ENCODE results near the gene RETN. TPM values are rescaled to one million over a fixed set of nuclear protein-coding genes. Genes with fewer than 3 reads are reported as not detected.
A peak's percentile ranks its signal among the peaks of the same experiment; 100 is the strongest.

The RETN gene
- total RNA-seq, 1 experiment from 2014 or later = not detected

GRCh38 chr19:7625763-7626372 lies 43.0 kb upstream of the RETN start:
- Histone ChIP-seq H3K9me3 (ENCODE audit: low read depth, low read length, poor library complexity, severe bottlenecking) (no peaks in the 10 kb centered on the region), H3K4me1 (ENCODE audit: insufficient read depth, low read length, poor library complexity, severe bottlenecking) (peaks cover 12% of the 10 kb centered on the region), H3K27ac (ENCODE audit: low read depth, low read length, poor library complexity, severe bottlenecking) (no peak overlapping the region), H3K4me3 (ENCODE audit: low read depth, low read length, poor library complexity, severe bottlenecking) (no peak overlapping the region), H3K27me3 (replicated peaks; ENCODE audit: insufficient read depth, low read depth, low read length, poor library complexity) (no peaks in the 10 kb centered on the region), H3K36me3 (ENCODE audit: insufficient read depth, low read length, poor library complexity, severe bottlenecking) (peaks cover 26% of the 10 kb centered on the region)
- ChIA-PET POLR2A (ENCODE audit: low non-redundant PET) (no interaction called here), CTCF (no interaction called here)
- no peak for DNase-seq (ENCODE audit: low spot score)
- BruUV-seq (replicated peaks) = no TSS peak
- intact Hi-C loops (cut with micrococcal nuclease; ENCODE audit: unreplicated experiment) = no loop called here
- no peak for TF ChIP-seq CTCF (conservative IDR thresholded peaks at IDR 0.05; ENCODE audit: low read depth, low read length)
- no peak for TF ChIP-seq EZH2 (IDR thresholded peaks at IDR 0.05; ENCODE audit: borderline replicate concordance, low read depth, low read length, poor library complexity, severe bottlenecking)

GRCh38 chr19:7627166-7627565 lies 41.7 kb upstream of the RETN start:
- no peak for DNase-seq (ENCODE audit: low spot score)
- Histone ChIP-seq H3K27ac (ENCODE audit: low read depth, low read length, poor library complexity, severe bottlenecking) (no peak overlapping the region), H3K4me1 (ENCODE audit: insufficient read depth, low read length, poor library complexity, severe bottlenecking) (peaks cover 12% of the 10 kb centered on the region), H3K9me3 (ENCODE audit: low read depth, low read length, poor library complexity, severe bottlenecking) (no peaks in the 10 kb centered on the region), H3K4me3 (ENCODE audit: low read depth, low read length, poor library complexity, severe bottlenecking) (no peak overlapping the region), H3K27me3 (replicated peaks; ENCODE audit: insufficient read depth, low read depth, low read length, poor library complexity) (no peaks in the 10 kb centered on the region), H3K36me3 (ENCODE audit: insufficient read depth, low read length, poor library complexity, severe bottlenecking) (peaks cover 22% of the 10 kb centered on the region)
- TF ChIP-seq EZH2 (IDR thresholded peaks at IDR 0.05; ENCODE audit: borderline replicate concordance, low read depth, low read length, poor library complexity, severe bottlenecking) (no peak), CTCF (conservative IDR thresholded peaks at IDR 0.05; ENCODE audit: low read depth, low read length) (no peak)
- ChIA-PET CTCF (no interaction called here), POLR2A (ENCODE audit: low non-redundant PET) (no interaction called here)
- intact Hi-C loops (cut with micrococcal nuclease; ENCODE audit: unreplicated experiment) = no loop called here
- no TSS peak for BruUV-seq (replicated peaks)

- ChIA-PET CTCF (interaction anchor here (1.0 kb wide), 2 partner anchors 52 to 60 kb away, joined by 4 to 5 read pairs; partner anchors contain the start of gene TRAPPC5), POLR2A (ENCODE audit: low non-redundant PET) (no interaction called here)
- H3K27ac ChIP-seq (ENCODE audit: low read depth, low read length, poor library complexity, severe bottlenecking) = peak overlapping the region; percentile 73
- no peaks in the 10 kb centered on the region for H3K27me3 ChIP-seq (replicated peaks; ENCODE audit: insufficient read depth, low read depth, low read length, poor library complexity)
- no peak for DNase-seq (ENCODE audit: low spot score)
- no peak for TF ChIP-seq EZH2 (IDR thresholded peaks at IDR 0.05; ENCODE audit: borderline replicate concordance, low read depth, low read length, poor library complexity, severe bottlenecking)
- no peak for TF ChIP-seq CTCF (conservative IDR thresholded peaks at IDR 0.05; ENCODE audit: low read depth, low read length)
- TSS peak; percentile 86 for BruUV-seq (replicated peaks)
- H3K4me3 ChIP-seq (ENCODE audit: low read depth, low read length, poor library complexity, severe bottlenecking) = peak overlapping the region; percentile 83
- peaks cover 12% of the 10 kb centered on the region for H3K4me1 ChIP-seq (ENCODE audit: insufficient read depth, low read length, poor library complexity, severe bottlenecking)
- intact Hi-C loops (cut with micrococcal nuclease; ENCODE audit: unreplicated experiment) = no loop called here
- peaks cover 8% of the 10 kb centered on the region for H3K36me3 ChIP-seq (ENCODE audit: insufficient read depth, low read length, poor library complexity, severe bottlenecking)
- no peaks in the 10 kb centered on the region for H3K9me3 ChIP-seq (ENCODE audit: low read depth, low read length, poor library complexity, severe bottlenecking)
These were observed 40.1 kb upstream of the RETN start for GRCh38 chr19:7628589-7629311.

Data from A673 (cell line).